ENCODE data around the gene MICAL3.

GRCh38 chr22:17952273-17952801 is 72.0 kb downstream of the MICAL3 start:
- TF ChIP-seq, protein P1, sequence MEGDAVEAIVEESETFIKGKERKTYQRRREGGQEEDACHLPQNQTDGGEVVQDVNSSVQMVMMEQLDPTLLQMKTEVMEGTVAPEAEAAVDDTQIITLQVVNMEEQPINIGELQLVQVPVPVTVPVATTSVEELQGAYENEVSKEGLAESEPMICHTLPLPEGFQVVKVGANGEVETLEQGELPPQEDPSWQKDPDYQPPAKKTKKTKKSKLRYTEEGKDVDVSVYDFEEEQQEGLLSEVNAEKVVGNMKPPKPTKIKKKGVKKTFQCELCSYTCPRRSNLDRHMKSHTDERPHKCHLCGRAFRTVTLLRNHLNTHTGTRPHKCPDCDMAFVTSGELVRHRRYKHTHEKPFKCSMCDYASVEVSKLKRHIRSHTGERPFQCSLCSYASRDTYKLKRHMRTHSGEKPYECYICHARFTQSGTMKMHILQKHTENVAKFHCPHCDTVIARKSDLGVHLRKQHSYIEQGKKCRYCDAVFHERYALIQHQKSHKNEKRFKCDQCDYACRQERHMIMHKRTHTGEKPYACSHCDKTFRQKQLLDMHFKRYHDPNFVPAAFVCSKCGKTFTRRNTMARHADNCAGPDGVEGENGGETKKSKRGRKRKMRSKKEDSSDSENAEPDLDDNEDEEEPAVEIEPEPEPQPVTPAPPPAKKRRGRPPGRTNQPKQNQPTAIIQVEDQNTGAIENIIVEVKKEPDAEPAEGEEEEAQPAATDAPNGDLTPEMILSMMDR (IDR thresholded peaks at IDR 0.05), result no peak
- TF ChIP-seq POLR2A (IDR thresholded peaks at IDR 0.05), result no peak
